ENCODE data around the gene TSPAN3.

DNA sequence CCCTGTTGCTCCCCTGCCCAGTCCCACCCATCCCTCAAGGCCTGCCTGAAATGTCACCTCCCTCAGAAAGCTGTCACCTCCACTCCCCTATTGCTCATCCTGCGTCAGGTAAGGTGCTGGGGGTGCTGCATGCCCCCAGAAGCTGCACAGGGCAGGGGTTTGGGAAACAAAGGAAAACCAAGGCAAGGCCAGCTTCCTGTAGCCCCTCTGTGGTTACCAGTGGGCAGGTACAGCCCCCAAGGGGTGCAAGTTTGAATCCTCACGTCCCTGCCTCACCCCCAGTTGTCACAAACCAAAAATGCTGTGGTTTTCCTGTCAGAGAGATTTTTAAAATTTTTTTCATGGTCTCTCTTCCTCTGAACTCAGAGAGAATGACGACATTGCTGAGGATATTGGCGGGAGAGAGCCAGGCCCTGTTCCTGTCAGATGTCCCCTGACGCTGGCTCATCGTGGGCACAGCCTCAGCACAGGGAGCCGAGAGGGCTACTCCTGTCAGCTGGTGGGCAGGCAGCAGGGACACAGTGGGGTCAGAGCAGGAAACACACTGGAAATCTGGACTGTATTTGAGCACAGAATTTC lies 49.0 kb downstream of the TSPAN3 start:
- TF ChIP-seq, protein P1, sequence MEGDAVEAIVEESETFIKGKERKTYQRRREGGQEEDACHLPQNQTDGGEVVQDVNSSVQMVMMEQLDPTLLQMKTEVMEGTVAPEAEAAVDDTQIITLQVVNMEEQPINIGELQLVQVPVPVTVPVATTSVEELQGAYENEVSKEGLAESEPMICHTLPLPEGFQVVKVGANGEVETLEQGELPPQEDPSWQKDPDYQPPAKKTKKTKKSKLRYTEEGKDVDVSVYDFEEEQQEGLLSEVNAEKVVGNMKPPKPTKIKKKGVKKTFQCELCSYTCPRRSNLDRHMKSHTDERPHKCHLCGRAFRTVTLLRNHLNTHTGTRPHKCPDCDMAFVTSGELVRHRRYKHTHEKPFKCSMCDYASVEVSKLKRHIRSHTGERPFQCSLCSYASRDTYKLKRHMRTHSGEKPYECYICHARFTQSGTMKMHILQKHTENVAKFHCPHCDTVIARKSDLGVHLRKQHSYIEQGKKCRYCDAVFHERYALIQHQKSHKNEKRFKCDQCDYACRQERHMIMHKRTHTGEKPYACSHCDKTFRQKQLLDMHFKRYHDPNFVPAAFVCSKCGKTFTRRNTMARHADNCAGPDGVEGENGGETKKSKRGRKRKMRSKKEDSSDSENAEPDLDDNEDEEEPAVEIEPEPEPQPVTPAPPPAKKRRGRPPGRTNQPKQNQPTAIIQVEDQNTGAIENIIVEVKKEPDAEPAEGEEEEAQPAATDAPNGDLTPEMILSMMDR (IDR thresholded peaks at IDR 0.05): no peak
- no peak for TF ChIP-seq EP300 (IDR thresholded peaks at IDR 0.05)
- TF ChIP-seq POLR2AphosphoS5 (IDR thresholded peaks at IDR 0.05): peak in 1 of 2 donors; percentile 22
